Keratinocyte (primary cell): Measurements from ENCODE around the gene HOXB6. TPM values are rescaled to one million over a fixed set of nuclear protein-coding genes. Genes with fewer than 3 reads are reported as not detected.

Experiments
- DNase-seq: peaks from one replicate; pipeline ENCODE4 v3.0.0-alpha.2; 2011; ENCODE audit warnings: low read depth, missing footprints, low spot score
- FAIRE-seq: peaks from 2 replicates; lab custom pipeline; 2011; peaks lifted over from hg19 to GRCh38; lab: Jason Lieb, UNC
- H2AFZ ChIP-seq: 2 replicates; pipeline ENCODE4 v1.6.0; 2012; ENCODE audit warnings: low read length, control low read depth, inconsistent platforms; ENCODE audit not compliant: control insufficient read depth
- H3K27ac ChIP-seq: 2 replicates; pipeline ENCODE4 v1.5.1; 2011; ENCODE audit warnings: low read length; ENCODE audit not compliant: control insufficient read depth, insufficient read depth
- H3K27me3 ChIP-seq: 3 replicates; pipeline ENCODE4 v1.6.0; 2011; ENCODE audit warnings: low read length; ENCODE audit not compliant: control insufficient read depth, insufficient read depth; ENCODE audit errors: extremely low read depth
- H3K36me3 ChIP-seq, 2 experiments: 2 replicates in 1 of 2; 3 replicates in 1 of 2; pipeline ENCODE4 v1.5.1; 2011; ENCODE audit warnings: low read length in 2 of 2, mild to moderate bottlenecking in 1 of 2; ENCODE audit not compliant: control insufficient read depth in 2 of 2, insufficient read depth in 2 of 2; ENCODE audit errors: extremely low read depth in 1 of 2
- H3K4me1 ChIP-seq: 3 replicates; pipeline ENCODE4 v1.5.1; 2011; ENCODE audit warnings: low read length; ENCODE audit not compliant: control insufficient read depth, insufficient read depth; ENCODE audit errors: extremely low read depth
- H3K4me2 ChIP-seq: 3 replicates; pipeline ENCODE4 v1.6.0; 2011; ENCODE audit warnings: low read depth, low read length; ENCODE audit not compliant: control insufficient read depth, insufficient read depth; ENCODE audit errors: extremely low read depth
- H3K4me3 ChIP-seq, 3 experiments: fragments of 200-600 bp in 1 of 3; sonication (generic) in 1 of 3; 2 replicates in 2 of 3; 3 replicates in 1 of 3; pipeline ENCODE4 v1.5.1; 2011 to 2016; ENCODE audit warnings: low read length in 3 of 3, mild to moderate bottlenecking in 3 of 3, control low read depth in 2 of 3, inconsistent platforms in 1 of 3, low read depth in 1 of 3, mixed read lengths in 1 of 3, mixed run types in 1 of 3, moderate library complexity in 1 of 3; ENCODE audit not compliant: control insufficient read depth in 2 of 3, insufficient read depth in 2 of 3; ENCODE audit errors: extremely low read depth in 1 of 3
- H3K79me2 ChIP-seq: 2 replicates; pipeline ENCODE4 v1.6.0; 2012; ENCODE audit warnings: low read length; ENCODE audit not compliant: control insufficient read depth, insufficient read depth
- H3K9ac ChIP-seq: 3 replicates; pipeline ENCODE4 v1.6.0; 2011; ENCODE audit warnings: low read length; ENCODE audit not compliant: control insufficient read depth, insufficient read depth; ENCODE audit errors: extremely low read depth
- H3K9me1 ChIP-seq: 3 replicates; pipeline ENCODE4 v1.6.0; 2011; ENCODE audit warnings: low read length; ENCODE audit not compliant: control insufficient read depth, insufficient read depth; ENCODE audit errors: extremely low read depth
- H3K9me3 ChIP-seq: 2 replicates; pipeline ENCODE4 v1.5.1; 2012; ENCODE audit warnings: low read depth, low read length; ENCODE audit not compliant: control insufficient read depth
- H4K20me1 ChIP-seq: 3 replicates; pipeline ENCODE4 v1.6.0; 2011; ENCODE audit warnings: low read length; ENCODE audit not compliant: control insufficient read depth, insufficient read depth; ENCODE audit errors: extremely low read depth
- EZH2 ChIP-seq: IDR thresholded peaks from one replicate; pipeline ENCODE4 v1.6.1; 2012; ENCODE audit warnings: inconsistent platforms, mild to moderate bottlenecking, low read length, moderate library complexity
- dilution Hi-C: fragments of 300-500 bp; cut with MboI; formaldehyde crosslinking; loops from one replicate; pipeline ENCODE4 v1.7.0; 2020; ENCODE audit warnings: low sequenced_read_pairs; ENCODE audit not compliant: extremely low pct_ligation_motif_present
- polyA plus RNA-seq, 5 experiments: library from polyadenylated mRNA; depleted of rRNA in 3 of 5; stranded (reverse) in 3 of 5; stranded (forward) in 1 of 5; unstranded in 1 of 5; fragments of >200 nt; gene quantifications; 1 replicate in 1 of 5; 2 replicates in 3 of 5; 3 replicates in 1 of 5; pipeline versions ENCODE4 v1.2.1 to v1.2.3, GENCODE V29; 2011 to 2012; ENCODE audit warnings: missing spikeins in 2 of 5, low read depth in 1 of 5, low replicate concordance in 1 of 5
- TF ChIP-seq, protein P1 (sequence below), 3 experiments: IDR thresholded peaks in 1 of 3; conservative IDR thresholded peaks in 1 of 3; optimal IDR thresholded peaks in 1 of 3; 2 replicates in 2 of 3; 3 replicates in 1 of 3; pipeline versions ENCODE3 to v1.5.1; 2011; ENCODE audit warnings: low read length in 3 of 3, mild to moderate bottlenecking in 3 of 3, moderate library complexity in 2 of 3, control low read depth in 1 of 3, inconsistent platforms in 1 of 3; ENCODE audit not compliant: insufficient read depth in 2 of 3; ENCODE audit errors: extremely low read depth in 1 of 3

The HOXB6 gene
- polyA plus RNA-seq, 1 donor (not counting 4 experiments of a cell fraction or from before 2014, with no cell fraction given): 0.62 TPM

DNA sequence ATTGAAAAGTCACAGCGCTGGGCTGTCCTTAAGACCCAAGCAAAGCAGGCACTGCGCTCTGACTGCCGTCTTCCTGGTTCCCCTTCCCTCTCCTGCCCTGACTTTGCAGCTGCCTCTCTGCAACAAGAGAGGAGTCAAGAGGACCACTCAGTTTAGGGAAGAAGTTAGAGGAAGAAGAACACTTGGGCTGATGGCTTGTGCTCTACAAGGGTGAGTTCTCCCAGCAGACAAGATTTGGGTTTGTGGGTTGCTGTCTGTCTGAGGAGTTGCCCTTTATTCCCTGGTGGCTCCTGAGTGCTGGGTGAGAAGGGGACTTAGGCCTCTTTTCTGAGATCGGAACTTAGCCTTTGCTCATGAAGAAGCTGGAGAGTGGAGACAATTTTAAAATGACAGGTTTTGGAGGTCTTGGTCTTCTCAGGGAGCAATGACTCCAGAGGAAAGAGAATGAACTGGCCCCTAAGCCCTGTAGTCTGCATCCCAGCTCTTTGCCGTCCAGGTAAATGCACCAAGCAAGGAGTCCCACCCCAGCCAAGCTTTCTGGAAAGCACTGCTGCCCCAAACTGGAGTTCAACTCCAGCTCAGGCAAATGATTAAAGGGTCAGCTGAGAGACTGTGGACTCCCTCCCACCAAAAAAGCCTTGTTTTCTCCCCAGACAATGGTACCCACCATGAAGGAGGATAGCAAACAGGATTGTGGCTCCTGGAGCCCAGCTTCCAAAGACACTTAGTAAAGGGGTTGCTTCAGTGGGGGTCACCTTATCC is 24.0 kb upstream of the HOXB6 start:
- H3K27me3 ChIP-seq: peaks cover 100% of the 10 kb centered on the region
- no peak overlapping the region for H3K4me2 ChIP-seq
- no peaks in the 10 kb centered on the region for H3K9me3 ChIP-seq
- no peak overlapping the region for H3K4me3 ChIP-seq
- H4K20me1 ChIP-seq: peaks cover 5% of the 10 kb centered on the region
- dilution Hi-C loops: no loop called here
- peak; percentile 20 for TF ChIP-seq EZH2
- TF ChIP-seq, protein P1, sequence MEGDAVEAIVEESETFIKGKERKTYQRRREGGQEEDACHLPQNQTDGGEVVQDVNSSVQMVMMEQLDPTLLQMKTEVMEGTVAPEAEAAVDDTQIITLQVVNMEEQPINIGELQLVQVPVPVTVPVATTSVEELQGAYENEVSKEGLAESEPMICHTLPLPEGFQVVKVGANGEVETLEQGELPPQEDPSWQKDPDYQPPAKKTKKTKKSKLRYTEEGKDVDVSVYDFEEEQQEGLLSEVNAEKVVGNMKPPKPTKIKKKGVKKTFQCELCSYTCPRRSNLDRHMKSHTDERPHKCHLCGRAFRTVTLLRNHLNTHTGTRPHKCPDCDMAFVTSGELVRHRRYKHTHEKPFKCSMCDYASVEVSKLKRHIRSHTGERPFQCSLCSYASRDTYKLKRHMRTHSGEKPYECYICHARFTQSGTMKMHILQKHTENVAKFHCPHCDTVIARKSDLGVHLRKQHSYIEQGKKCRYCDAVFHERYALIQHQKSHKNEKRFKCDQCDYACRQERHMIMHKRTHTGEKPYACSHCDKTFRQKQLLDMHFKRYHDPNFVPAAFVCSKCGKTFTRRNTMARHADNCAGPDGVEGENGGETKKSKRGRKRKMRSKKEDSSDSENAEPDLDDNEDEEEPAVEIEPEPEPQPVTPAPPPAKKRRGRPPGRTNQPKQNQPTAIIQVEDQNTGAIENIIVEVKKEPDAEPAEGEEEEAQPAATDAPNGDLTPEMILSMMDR (optimal IDR thresholded peaks at IDR 0.05 in 1 of 3, IDR thresholded peaks at IDR 0.05 in 1 of 3, conservative IDR thresholded peaks at IDR 0.05 in 1 of 3; ENCODE audit: extremely low read depth in 1 of 3, insufficient read depth in 2 of 3, low read length in 3 of 3): no peak
- peaks cover 3% of the 10 kb centered on the region for H3K4me1 ChIP-seq
- no peak overlapping the region for H2AFZ ChIP-seq
- H3K27ac ChIP-seq: no peak overlapping the region
- no peak for DNase-seq
- no peak for FAIRE-seq
- H3K36me3 ChIP-seq: no peaks in the 10 kb centered on the region
- H3K9ac ChIP-seq: no peak overlapping the region
- no peaks in the 10 kb centered on the region for H3K79me2 ChIP-seq
- no peaks in the 10 kb centered on the region for H3K9me1 ChIP-seq

DNA sequence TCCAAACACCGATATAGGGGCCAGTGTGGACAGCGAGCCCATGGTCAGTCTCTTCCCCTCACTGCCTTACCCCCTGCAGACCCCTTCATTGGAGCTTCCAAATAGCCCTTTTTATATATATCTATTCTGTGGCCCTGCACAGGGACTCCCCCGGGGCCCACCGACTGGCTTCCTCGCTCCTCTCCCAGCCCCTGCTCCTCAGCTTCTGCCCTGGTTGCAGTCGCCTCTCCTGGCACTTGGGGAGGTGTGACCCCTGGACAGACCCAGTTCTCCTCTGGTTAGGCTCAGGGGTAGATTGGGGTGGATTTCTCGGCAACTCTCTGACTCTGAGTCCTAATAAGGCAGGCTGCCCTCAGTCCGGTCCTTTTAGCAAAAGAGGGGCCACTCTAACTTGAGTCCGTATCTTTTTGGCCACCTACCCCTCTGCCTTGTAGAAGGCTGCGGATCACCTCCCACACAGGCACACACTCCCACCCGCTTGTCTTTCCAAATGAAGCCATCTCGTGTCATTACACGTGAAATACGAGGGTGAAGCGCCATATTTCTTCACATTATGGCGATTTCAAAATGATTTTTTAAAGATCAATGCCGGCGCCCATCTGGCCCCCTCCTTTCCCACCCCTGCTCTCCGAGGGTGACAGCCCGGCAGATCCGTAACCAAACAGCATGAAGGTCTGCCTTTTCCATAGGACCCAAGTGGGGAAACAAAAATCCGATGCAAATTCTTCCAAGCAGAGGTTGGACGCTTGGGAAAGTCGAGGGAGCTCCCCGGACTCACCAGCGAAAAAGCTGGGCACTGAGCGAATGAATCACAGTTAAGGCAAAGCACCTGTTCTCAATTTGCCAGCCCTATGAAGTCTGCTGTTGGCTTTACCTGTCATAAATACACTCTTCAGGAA is 23.1 kb upstream of the HOXB6 start:
- FAIRE-seq: no peak
- Histone ChIP-seq H3K9ac (no peak overlapping the region), H3K4me1 (peaks cover 3% of the 10 kb centered on the region), H3K9me1 (no peaks in the 10 kb centered on the region), H3K79me2 (no peaks in the 10 kb centered on the region), H3K36me3 (no peaks in the 10 kb centered on the region), H3K4me3 (no peak overlapping the region), H3K4me2 (no peak overlapping the region), H3K27me3 (peaks cover 100% of the 10 kb centered on the region), H4K20me1 (peaks cover 5% of the 10 kb centered on the region), H3K27ac (no peak overlapping the region), H3K9me3 (no peaks in the 10 kb centered on the region), H2AFZ (no peak overlapping the region)
- dilution Hi-C loops: no loop called here
- peak; percentile 50 for TF ChIP-seq EZH2
- TF ChIP-seq, protein P1 (optimal IDR thresholded peaks at IDR 0.05 in 1 of 3, IDR thresholded peaks at IDR 0.05 in 1 of 3, conservative IDR thresholded peaks at IDR 0.05 in 1 of 3; ENCODE audit: extremely low read depth in 1 of 3, insufficient read depth in 2 of 3, low read length in 3 of 3): no peak
- DNase-seq: no peak
